HG03378 (cell line): ENCODE measurements around the gene CHRNA5.
"Not testable (repeated sequence)": the region's sequence is repeated elsewhere in the genome, so short reads cannot be mapped to it uniquely, and the experiment has no call there.

Source experiments
- ATAC-seq: cut with Tn5 transposase; IDR thresholded peaks from one replicate; pipeline ENCODE4 v1.9.1; 2021; ENCODE audit warnings: mild to moderate bottlenecking, moderate library complexity; ENCODE audit not compliant: unreplicated experiment

CHRNA5 gene

DNA sequence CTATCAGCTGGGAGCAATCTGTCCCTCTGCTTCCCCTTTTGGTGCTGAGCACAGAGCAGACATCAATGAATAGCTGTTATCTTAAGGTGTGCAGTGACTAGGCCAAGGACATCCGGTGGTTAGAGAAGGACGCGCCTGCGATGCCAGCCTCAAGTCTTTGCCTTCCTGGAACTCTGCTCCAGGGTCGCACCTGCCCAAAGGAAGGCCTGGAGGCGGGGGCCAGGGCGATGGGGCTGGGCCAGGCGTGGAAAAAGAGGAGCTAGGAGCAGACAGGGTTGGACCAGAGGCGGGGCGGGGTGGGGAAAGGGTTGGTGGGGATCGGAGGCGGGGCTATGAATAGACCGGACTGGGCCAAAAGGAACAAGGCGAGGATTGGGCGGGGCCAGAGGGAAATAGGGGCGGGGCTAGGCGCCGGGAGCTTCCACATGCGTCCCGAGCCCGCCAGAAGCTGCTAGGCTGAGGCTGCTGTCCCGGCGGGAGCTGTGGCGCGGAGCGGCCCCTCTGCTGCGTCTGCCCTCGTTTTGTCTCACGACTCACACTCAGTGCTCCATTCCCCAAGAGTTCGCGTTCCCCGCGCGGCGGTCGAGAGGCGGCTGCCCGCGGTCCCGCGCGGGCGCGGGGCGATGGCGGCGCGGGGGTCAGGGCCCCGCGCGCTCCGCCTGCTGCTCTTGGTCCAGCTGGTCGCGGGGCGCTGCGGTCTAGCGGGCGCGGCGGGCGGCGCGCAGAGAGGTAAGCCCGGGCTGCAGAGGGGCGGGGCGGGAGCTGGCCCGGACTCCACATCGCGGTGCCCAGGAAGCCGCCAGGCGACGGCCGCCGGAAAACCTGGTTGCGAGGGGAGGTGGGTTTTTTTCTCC is at the start of gene CHRNA5:
TSS of gene CHRNA5 (plus strand) at position 424 of the 854 bp plus-strand sequence. CDS start at position 624, 200 bp downstream.
- ATAC-seq: peak; percentile 65

- not testable (repeated sequence) for ATAC-seq
Observed at GRCh38 chr15:78520035-78520434, 45.3 kb upstream of the CHRNA5 start.

- no peak for ATAC-seq
Observed at GRCh38 chr15:78524230-78524629, 41.1 kb upstream of the CHRNA5 start.

GRCh38 chr15:78527325-78527724 is 38.0 kb upstream of the CHRNA5 start:
- ATAC-seq: no peak

DNA sequence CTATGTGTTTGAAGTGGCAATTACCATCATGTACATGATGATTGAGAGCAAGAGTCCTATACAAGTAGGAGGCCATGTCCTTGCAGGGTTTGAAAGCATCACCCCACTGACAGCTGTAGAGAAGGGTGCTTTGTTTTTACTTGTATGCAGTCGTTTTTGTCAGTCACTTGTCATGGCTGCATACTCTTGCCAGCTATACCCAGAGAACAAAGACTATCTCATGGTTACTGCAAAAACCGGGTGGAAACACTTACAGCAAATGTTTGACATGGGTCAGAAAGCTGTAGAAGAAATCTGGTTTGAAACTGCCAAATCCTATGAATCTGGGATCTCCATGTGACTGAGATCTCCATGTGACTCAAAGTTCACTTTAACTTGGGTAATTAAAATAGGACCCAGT is 32.0 kb upstream of the CHRNA5 start:
- ATAC-seq: no peak

GRCh38 chr15:78536134-78536533 is 29.2 kb upstream of the CHRNA5 start:
- no peak for ATAC-seq

GRCh38 chr15:78537266-78537905 is 27.9 kb upstream of the CHRNA5 start:
- ATAC-seq: no peak

DNA sequence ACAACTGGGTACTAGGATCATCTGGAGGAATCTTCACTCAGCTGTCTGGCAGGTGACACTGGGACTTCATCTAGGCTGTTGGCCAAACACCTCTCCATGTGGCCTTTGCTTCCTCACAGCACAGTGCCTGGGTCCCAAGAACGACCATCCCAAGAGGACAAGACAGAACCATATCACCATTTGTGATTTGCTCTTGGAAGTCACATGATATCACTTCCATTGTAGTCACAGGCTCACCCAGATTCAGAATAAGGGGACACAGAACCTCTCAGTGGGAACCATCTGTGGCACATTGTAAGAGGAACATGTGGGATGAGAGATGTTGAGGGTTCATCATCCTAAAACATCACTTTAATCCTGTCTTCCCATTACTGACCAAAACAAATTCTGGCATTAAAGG is 27.0 kb upstream of the CHRNA5 start:
- ATAC-seq: no peak

DNA sequence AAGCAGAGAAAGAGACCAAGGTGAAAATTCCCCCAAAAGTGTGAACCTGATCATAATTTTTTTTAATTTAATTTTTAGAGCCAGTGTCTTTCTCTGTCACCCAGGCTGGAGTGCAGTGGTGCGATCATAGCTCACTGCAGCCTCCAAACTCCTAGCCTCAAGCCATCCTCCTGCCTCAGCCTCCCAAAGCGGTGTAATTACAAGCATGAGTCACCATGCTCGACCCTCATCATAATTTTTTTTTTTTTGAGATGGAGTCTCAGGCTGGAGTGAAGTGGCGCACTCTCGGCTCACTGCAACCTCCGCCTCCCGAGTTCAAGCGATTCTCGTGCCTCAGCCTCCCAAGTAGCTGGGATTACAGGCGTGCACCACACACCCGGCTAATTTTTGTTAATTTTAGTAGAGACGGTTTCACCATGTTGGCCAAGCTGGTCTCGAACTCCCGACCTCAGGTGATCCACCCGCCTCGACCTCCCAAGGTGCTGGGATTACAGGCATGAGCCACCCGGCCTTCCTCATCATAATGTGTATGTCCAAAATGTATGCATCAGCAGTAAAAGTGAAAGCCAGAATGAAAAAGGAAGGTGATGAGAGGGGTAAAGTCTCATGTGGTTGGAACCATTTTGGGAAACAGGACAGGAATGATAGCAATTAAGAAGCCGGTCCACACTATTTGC is 25.7 kb upstream of the CHRNA5 start:
- not testable (repeated sequence) for ATAC-seq

GRCh38 chr15:78540141-78540870 is 25.0 kb upstream of the CHRNA5 start, which contains the start of gene PSMA4:
PSMA4 (plus strand) TSS chr15:78540444; CDS start chr15:78541928, 1,484 bp downstream.
- peak; percentile 59 for ATAC-seq

DNA sequence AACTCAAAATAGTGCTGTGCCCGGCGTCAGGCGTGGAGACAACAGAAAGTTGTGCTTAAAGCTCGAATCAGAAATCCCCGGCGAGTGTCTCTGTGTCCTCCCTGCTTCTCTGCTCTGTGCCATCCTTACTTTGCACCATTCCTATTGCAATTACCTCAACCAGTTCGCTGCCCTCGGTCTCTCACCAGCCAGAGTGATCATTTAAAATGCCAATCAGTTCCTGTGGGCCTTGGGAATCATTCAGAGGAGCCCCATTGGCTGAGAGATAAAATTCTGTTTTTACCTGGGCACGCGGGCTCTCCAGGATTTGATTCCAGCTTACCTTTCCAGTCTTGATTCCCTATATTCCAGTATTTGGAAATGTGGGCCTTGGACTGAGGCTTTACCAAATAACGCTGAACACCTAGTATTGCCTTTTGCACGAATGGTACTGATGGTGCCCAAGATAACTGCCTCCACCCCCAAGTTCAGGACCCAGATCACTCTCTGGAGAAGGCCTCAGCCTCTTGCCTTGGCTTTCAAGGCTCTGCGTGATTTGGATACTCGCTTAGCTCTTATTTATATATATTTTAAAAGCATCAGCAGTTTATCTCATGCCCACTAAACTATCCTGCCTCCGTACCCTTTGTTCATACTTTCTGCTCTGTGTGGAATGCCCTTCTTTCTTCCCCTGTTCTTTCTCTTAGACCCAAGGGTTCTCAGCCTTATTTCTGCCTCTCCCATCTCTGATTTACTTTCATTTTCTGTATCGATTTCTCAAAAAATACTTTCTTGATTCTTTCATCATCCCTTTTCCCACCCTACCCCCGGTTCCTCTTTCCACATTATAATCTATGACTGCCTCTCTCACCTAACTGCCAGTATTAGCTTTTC is 24.2 kb upstream of the CHRNA5 start:
- no peak for ATAC-seq

DNA sequence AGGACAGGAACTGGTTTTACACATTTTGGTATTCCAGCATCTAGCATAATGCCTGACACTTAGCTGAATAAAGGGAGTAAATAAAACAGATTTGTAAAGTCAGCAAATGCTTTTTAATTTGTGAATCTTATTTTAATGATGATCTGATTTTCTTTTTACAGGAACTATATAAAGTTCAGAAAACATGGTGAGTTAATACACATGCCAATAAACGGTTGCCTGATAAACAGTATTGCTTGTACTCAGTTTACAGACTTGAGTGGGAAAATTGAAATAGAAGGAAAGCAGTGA is 23.6 kb upstream of the CHRNA5 start:
- ATAC-seq: no peak

DNA sequence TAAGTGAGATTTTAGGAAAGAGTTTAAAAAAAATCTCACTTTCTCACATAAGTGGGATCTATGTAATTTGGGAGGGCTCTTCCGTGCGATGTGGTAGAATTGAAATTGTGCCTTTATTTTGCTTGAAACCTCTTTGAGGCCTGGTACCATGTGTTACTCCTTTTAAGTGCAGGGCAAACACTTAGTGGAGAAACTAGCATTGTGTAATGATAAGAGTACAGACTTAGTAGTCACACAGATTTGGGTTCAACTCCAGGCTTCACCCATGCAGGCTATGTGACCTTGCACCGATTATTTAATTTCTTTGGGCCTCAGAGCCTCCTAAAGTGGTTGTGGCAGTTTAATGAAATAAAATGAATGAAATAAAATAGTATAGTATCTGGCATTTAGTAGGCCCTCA is 22.7 kb upstream of the CHRNA5 start:
- no peak for ATAC-seq

DNA sequence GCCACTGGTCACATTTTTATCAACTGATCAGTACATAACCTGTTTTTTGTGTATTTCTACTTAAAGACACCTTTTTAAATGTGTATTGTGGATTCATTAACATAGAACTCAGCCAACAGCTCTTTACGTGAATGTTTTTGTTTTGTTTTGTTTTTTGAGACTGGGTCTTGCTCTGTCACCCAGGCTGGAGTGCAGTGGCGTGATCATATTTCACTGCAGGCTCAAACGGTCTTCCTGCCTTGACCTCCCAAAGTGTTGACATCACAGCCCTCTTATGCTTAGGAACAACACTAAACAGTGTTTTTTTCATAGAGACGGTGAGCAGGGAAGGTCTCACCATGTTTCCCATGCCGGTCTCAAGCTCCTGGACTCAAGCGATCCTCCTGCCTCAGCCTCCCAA is 15.1 kb upstream of the CHRNA5 start:
- no peak for ATAC-seq

GRCh38 chr15:78550815-78551214 is 14.5 kb upstream of the CHRNA5 start:
- no peak for ATAC-seq

DNA sequence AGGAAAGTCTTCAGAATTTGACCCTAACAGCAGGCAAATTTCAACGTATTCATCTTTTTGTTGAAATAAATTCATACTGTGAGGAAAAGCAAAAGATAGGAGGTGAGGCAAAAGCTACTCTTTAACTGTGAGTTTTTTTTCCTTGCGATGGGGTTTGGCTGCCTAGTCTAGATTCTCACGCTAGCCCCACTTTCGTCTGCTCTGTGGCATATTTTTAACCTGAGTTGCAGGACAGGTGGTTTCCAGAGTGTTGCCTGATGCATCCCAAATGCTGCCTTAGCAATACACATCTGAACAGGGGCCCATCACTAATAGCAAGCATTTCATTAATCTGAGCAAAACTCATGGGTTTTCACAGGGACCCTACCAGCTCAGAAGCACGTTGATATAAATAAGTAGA is 13.4 kb upstream of the CHRNA5 start:
- no peak for ATAC-seq

DNA sequence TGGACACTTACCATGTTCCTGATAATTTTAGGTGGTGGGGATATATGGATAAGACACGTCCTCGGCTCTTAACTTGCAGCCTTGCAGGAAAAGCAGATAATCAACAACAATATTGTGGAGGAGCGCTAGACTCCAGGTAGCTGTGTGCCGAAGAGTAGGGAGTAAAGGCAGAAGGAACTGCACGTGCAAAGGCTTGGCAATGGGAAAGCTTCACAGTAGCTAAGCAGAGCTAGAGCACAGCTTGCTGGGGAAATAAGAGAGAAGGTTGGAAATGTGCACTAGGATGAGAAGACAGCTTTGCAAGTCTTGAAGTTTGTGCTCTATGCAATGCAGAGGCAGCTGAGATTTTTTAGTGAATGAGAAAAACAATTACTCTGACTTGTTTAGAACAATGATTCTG is 12.7 kb upstream of the CHRNA5 start:
- no peak for ATAC-seq

DNA sequence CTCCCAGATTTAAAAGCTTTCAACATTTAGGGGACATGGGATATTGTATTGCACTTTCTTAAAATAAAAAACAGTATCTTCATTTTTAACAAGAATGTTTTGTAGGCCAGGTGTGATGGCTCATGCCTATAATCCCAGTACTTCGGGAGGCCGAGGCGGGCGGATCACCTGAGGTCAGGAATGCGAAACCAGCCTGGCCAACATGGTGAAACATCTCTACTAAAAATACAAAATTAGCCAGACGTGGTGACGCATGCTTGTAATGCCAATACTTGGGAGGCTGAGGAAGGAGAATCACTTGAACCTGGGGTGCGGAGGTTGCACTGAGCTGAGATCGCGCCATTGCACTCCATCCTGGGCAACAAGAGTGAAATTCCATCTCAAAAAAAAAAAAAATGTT is 5.1 kb upstream of the CHRNA5 start:
- ATAC-seq: not testable (repeated sequence)

GRCh38 chr15:78561490-78561889 is 3.8 kb upstream of the CHRNA5 start:
- ATAC-seq: no peak

DNA sequence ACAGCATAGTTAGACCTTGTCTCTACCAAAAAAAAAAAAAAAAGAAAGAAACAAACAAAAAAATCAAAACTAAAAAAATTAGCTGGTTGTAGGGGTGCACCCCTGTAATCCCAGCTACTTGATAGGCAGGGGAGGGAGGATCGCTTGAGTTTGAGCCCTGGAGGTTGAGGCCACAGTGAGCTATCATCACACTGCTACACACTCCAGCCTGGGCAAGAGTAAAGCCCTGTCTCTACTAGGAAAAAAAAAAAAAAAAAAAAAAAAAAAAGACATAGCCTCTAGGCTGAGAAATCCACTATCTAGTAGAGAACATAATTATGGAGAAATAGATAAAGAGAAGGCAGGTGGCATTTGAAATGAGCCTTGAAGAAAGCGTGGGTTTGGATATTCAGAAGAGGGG is 2.2 kb upstream of the CHRNA5 start:
- ATAC-seq: no peak
